HL-60 (cell line): Measurements from ENCODE around the gene TELO2.

ENCODE experiments used
- DNase-seq, 2 experiments: peaks; one replicate each; pipeline ENCODE4 v3.0.0-alpha.2; 2010 to 2020; ENCODE audit warnings: low read depth in 1 of 2, low spot score in 1 of 2
- H3K27ac ChIP-seq: fragments of 250-450 bp; sonication (Bioruptor Pico); replicated peaks from 2 replicates; pipeline ENCODE4 v1.5.1; 2020; ENCODE audit warnings: mild to moderate bottlenecking, moderate library complexity
- H3K27me3 ChIP-seq: fragments of 250-450 bp; sonication (Bioruptor Pico); 2 replicates; pipeline ENCODE4 v1.5.1; 2021; ENCODE audit warnings: mild to moderate bottlenecking, moderate library complexity; ENCODE audit not compliant: insufficient read depth, poor library complexity, severe bottlenecking
- H3K4me3 ChIP-seq: replicated peaks from 2 replicates; pipeline ENCODE4 v1.5.1; 2011; ENCODE audit warnings: mild to moderate bottlenecking, control low read depth, low read length; ENCODE audit not compliant: insufficient read depth
- GABPA ChIP-seq: IDR thresholded peaks from 2 replicates; pipeline ENCODE4 v1.6.1; 2012; ENCODE audit warnings: low read depth
- POLR2AphosphoS5 ChIP-seq: IDR thresholded peaks from 2 replicates; pipeline ENCODE4 v1.6.1; 2012; ENCODE audit warnings: low read depth
- SPI1 ChIP-seq: IDR thresholded peaks from 2 replicates; pipeline ENCODE4 v1.6.1; 2012; ENCODE audit warnings: low read depth, mild to moderate bottlenecking, borderline replicate concordance
- TF ChIP-seq, protein P1 (sequence below): IDR thresholded peaks from one replicate; pipeline ENCODE4 v1.5.1; 2011; ENCODE audit warnings: low read length, control low read depth, inconsistent platforms; ENCODE audit not compliant: insufficient read depth
- TF ChIP-seq, protein P2 (sequence below): IDR thresholded peaks from 2 replicates; pipeline ENCODE4 v1.6.1; 2012; ENCODE audit warnings: low read depth; ENCODE audit not compliant: insufficient replicate concordance

Gene TELO2

DNA sequence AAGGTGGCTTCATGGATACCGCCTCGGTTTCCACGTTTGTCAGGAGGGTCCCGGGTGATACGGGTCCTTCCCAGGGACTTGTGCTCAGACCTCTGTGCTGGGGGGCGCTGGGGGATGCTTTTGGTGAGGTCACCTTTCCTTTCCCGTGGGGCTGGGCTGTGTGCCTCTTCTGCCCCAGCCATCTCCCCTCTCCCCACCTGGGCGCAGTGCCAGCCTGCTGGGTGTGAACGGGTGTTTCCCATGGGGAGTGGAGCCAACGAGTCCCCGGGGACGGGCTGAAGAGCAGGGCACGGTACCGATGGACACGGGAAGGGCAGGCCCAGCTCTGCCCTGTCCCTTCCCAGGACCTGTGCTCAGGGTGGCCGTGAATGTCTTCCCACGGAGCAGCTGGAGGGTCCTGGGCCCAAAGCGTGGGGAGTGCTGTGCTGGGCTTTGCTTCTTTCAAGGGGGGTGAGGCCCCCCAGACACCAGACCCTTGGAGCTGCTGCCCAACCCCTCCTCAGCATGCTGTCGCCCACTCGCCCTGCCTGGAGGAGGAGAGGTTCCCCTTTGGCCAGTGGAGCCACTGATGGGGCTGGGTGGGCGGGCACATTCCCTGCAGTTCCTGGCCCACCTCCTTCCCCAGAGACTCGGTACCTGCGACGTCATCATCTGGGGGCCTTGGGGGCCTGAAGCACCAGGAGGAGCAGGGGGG, 15.5 kb downstream of the TELO2 start:
- H3K4me3 ChIP-seq = no peak overlapping the region
- no peak for DNase-seq
- H3K27me3 ChIP-seq = no peaks in the 10 kb centered on the region
- H3K27ac ChIP-seq = no peak overlapping the region
- TF ChIP-seq, protein P1, sequence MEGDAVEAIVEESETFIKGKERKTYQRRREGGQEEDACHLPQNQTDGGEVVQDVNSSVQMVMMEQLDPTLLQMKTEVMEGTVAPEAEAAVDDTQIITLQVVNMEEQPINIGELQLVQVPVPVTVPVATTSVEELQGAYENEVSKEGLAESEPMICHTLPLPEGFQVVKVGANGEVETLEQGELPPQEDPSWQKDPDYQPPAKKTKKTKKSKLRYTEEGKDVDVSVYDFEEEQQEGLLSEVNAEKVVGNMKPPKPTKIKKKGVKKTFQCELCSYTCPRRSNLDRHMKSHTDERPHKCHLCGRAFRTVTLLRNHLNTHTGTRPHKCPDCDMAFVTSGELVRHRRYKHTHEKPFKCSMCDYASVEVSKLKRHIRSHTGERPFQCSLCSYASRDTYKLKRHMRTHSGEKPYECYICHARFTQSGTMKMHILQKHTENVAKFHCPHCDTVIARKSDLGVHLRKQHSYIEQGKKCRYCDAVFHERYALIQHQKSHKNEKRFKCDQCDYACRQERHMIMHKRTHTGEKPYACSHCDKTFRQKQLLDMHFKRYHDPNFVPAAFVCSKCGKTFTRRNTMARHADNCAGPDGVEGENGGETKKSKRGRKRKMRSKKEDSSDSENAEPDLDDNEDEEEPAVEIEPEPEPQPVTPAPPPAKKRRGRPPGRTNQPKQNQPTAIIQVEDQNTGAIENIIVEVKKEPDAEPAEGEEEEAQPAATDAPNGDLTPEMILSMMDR = no peak
- TF ChIP-seq POLR2AphosphoS5 (no peak), GABPA (no peak), SPI1 (no peak)
- TF ChIP-seq, protein P2, sequence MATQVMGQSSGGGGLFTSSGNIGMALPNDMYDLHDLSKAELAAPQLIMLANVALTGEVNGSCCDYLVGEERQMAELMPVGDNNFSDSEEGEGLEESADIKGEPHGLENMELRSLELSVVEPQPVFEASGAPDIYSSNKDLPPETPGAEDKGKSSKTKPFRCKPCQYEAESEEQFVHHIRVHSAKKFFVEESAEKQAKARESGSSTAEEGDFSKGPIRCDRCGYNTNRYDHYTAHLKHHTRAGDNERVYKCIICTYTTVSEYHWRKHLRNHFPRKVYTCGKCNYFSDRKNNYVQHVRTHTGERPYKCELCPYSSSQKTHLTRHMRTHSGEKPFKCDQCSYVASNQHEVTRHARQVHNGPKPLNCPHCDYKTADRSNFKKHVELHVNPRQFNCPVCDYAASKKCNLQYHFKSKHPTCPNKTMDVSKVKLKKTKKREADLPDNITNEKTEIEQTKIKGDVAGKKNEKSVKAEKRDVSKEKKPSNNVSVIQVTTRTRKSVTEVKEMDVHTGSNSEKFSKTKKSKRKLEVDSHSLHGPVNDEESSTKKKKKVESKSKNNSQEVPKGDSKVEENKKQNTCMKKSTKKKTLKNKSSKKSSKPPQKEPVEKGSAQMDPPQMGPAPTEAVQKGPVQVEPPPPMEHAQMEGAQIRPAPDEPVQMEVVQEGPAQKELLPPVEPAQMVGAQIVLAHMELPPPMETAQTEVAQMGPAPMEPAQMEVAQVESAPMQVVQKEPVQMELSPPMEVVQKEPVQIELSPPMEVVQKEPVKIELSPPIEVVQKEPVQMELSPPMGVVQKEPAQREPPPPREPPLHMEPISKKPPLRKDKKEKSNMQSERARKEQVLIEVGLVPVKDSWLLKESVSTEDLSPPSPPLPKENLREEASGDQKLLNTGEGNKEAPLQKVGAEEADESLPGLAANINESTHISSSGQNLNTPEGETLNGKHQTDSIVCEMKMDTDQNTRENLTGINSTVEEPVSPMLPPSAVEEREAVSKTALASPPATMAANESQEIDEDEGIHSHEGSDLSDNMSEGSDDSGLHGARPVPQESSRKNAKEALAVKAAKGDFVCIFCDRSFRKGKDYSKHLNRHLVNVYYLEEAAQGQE = no peak

DNA sequence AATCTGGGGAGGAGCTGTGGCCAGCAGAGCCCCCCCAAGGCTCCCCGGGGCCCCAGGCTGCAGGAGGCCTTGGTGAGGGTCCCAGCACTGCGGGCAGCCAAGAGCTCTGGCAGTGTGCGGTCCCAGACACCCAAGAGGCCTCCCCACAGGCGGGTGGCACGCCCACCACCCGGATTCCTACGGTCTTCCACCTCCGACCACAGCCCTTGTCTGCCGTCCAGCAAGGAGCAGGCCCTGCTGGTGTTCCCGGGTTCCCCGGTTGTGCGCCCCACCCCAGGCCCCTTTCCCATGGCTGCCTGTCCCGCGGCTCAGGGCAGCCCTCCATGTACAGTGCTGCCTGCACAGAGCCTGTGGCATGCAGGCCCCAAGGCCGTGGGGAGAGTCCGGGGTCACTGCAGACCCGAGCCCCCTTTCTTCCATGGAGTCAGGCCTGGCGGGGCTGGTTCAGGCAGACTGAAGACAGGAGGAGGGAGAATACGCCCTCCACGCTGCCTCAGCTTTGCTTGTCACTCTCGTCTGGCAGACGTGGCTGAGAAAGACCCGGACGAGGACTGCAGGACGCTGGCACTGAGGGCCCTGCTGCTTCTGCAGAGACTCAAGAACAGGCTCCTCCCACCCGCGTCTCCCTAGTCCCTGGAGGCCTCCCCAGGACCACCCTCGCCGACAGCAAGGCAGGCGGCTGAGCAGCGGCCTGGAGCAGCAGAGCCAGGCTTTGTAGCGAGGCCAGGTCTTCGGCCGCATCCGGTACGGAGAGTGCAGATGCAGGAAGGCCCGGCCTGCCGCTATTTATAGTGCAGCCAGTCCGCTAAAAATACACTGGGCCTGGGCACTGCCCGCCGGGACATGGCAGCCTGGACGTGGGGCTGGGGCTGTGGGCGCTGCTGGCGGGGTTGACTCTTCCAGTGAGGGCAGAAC, 16.4 kb downstream of the TELO2 start:
- H3K4me3 ChIP-seq = no peak overlapping the region
- H3K27me3 ChIP-seq = no peaks in the 10 kb centered on the region
- TF ChIP-seq GABPA (no peak), POLR2AphosphoS5 (peak; percentile 18; the same call in 1 of the 2 replicates), SPI1 (no peak)
- TF ChIP-seq, protein P2 = no peak
- TF ChIP-seq, protein P1 = no peak
- no peak for DNase-seq
- no peak overlapping the region for H3K27ac ChIP-seq

DNA sequence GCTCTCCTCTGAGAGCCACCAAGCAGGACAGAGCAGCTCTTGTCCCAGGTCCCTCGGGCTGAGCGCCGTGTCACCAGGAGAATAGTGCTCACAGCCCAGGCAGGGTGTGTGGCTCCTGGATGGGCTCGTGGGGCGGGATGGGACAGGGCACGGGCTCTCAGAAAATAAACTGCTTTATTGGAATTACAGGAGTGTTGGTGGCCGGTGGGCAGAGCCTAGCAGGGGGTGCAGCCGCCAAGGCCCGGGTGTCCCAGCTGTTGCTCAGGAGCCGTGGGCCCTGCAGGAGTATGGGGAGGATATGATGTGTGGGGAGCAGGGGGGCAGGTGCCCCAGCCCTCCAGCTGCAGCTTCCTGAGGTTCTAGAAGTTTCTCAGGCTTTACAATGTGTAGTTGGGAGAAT, 17.1 kb downstream of the TELO2 start:
- no peak overlapping the region for H3K4me3 ChIP-seq
- H3K27me3 ChIP-seq = no peaks in the 10 kb centered on the region
- TF ChIP-seq GABPA = no peak
- no peak for DNase-seq
- no peak overlapping the region for H3K27ac ChIP-seq

DNA sequence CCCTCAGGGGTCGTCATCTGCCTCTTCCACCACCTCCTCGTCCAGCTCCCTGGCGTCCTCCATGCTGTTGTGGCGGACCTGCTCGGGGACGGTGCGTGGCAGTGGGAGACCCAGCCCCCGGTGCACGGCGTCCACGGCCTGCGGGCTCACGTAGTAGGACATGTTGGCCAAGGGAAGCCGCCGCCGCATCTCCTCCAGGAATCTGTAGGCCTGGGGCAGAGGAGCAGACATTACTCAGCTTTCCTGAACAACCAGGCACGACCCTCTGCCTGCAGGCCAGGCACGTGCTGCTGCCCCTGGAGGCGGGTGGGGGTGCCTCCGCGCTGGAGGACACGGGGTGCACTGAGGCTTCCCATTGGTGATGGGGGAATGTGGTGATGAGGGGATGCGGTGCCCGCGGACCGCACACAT, 17.8 kb downstream of the TELO2 start:
- DNase-seq = no peak
- TF ChIP-seq, protein P2 = no peak
- TF ChIP-seq SPI1 = no peak
- TF ChIP-seq GABPA = no peak
- TF ChIP-seq POLR2AphosphoS5 = no peak; the same call in 1 of the 2 replicates
- TF ChIP-seq, protein P1 = no peak
- no peak overlapping the region for H3K27ac ChIP-seq

More for the DNA sequence above, 17.8 kb downstream of the TELO2 start:
- Histone ChIP-seq H3K4me3 (no peak overlapping the region), H3K27me3 (no peaks in the 10 kb centered on the region)
